DND-41 (cell line): ENCODE data around the gene TRIM41.
A peak's percentile ranks its signal among the peaks of the same experiment; 100 is the strongest.

ENCODE experiments used
- ATAC-seq: fragments of 200-7000 bp; cut with Tn5 transposase; 3 replicates; pipeline ENCODE4 v1.9.1; 2021; ENCODE audit warnings: low read depth; ENCODE audit not compliant: insufficient read depth
- DNase-seq: peaks from one replicate; pipeline ENCODE4 v3.0.0-alpha.2; 2020
- H2AFZ ChIP-seq: 2 replicates; pipeline ENCODE4 v1.6.0; 2012; ENCODE audit warnings: low read depth, low read length
- H3K27ac ChIP-seq: 2 replicates; pipeline ENCODE4 v1.5.1; 2012; ENCODE audit warnings: low read length, inconsistent platforms
- H3K27me3 ChIP-seq: fragments of 200-600 bp; sonication (generic); 2 replicates; pipeline ENCODE4 v1.6.0; 2012; ENCODE audit warnings: low read length, mild to moderate bottlenecking, inconsistent platforms; ENCODE audit not compliant: insufficient read depth, poor library complexity
- H3K36me3 ChIP-seq: 2 replicates; pipeline ENCODE4 v1.5.1; 2012; ENCODE audit warnings: low read length, inconsistent platforms; ENCODE audit not compliant: insufficient read depth
- H3K4me1 ChIP-seq: 2 replicates; pipeline ENCODE4 v1.5.1; 2012; ENCODE audit warnings: mild to moderate bottlenecking, low read length; ENCODE audit not compliant: insufficient read depth
- H3K4me2 ChIP-seq: 2 replicates; pipeline ENCODE4 v1.6.0; 2012; ENCODE audit warnings: mild to moderate bottlenecking, moderate library complexity, low read length, inconsistent platforms; ENCODE audit not compliant: insufficient read depth
- H3K4me3 ChIP-seq, 2 experiments: fragments of 200-600 bp in 1 of 2; shearing (Covaris generic) in 1 of 2; 2 replicates each; pipeline ENCODE4 v1.5.1; 2012 to 2016; ENCODE audit warnings: inconsistent platforms in 2 of 2, low read length in 2 of 2, mild to moderate bottlenecking in 2 of 2, low read depth in 1 of 2, moderate library complexity in 1 of 2
- H3K79me2 ChIP-seq: 2 replicates; pipeline ENCODE4 v1.6.0; 2012; ENCODE audit warnings: low read length, inconsistent platforms; ENCODE audit not compliant: insufficient read depth
- H3K9ac ChIP-seq: 2 replicates; pipeline ENCODE4 v1.6.0; 2012; ENCODE audit warnings: low read depth, mild to moderate bottlenecking, inconsistent platforms, low read length, moderate library complexity
- H3K9me3 ChIP-seq: 2 replicates; pipeline ENCODE4 v1.5.1; 2012; ENCODE audit warnings: low read length, moderate library complexity, mild to moderate bottlenecking, inconsistent platforms; ENCODE audit not compliant: insufficient read depth, severe bottlenecking
- H4K20me1 ChIP-seq: 2 replicates; pipeline ENCODE4 v1.6.0; 2012; ENCODE audit warnings: low read length; ENCODE audit not compliant: insufficient read depth
- EZH2 ChIP-seq: IDR thresholded peaks from 3 replicates; pipeline ENCODE4 v1.6.1; 2012; ENCODE audit warnings: borderline replicate concordance, low read depth, mild to moderate bottlenecking, moderate library complexity, low read length, inconsistent platforms; ENCODE audit not compliant: severe bottlenecking
- TF ChIP-seq, protein P1 (sequence below): IDR thresholded peaks from 2 replicates; pipeline ENCODE4 v1.5.1; 2012; ENCODE audit warnings: borderline replicate concordance, low read length, moderate library complexity, mild to moderate bottlenecking; ENCODE audit not compliant: poor library complexity, severe bottlenecking; ENCODE audit errors: extremely low read depth

The TRIM41 gene

DNA sequence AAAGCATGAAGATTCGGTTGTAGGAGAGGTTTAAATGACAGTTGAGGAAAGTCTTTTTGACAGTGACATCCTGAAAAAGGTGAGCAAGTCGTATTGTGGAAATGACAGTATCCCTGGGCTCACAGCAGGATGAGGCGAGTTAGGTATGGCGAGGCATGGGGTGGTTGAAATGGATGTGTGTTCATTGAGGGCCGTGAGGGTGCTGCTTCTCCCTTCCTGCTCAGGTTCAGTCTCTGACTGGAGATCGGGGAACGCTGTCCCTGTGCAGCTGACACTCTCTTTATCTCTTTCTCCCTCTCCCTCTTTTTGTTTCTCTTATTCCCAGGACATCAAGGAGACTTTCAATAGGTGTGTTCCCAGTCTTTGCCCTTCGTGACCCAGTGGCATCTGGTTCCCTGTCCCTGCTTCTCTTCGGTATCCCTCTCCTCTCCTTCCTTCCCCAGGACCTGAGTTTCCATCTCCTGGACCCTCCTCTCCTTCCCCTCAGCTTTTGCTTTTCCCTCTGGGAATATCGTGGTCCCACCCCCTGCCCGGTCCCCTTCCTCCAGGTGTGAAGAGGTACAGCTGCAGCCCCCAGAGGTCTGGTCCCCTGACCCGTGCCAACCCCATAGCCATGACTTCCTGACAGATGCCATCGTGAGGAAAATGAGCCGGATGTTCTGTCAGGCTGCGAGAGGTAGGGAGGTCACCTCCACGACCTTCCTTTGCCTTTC is 10.2 kb downstream of the TRIM41 start:
- H3K79me2 ChIP-seq, result peaks cover 14% of the 10 kb centered on the region; the same call in 1 of the 2 replicates
- H4K20me1 ChIP-seq, result peaks cover 21% of the 10 kb centered on the region
- TF ChIP-seq, protein P1, sequence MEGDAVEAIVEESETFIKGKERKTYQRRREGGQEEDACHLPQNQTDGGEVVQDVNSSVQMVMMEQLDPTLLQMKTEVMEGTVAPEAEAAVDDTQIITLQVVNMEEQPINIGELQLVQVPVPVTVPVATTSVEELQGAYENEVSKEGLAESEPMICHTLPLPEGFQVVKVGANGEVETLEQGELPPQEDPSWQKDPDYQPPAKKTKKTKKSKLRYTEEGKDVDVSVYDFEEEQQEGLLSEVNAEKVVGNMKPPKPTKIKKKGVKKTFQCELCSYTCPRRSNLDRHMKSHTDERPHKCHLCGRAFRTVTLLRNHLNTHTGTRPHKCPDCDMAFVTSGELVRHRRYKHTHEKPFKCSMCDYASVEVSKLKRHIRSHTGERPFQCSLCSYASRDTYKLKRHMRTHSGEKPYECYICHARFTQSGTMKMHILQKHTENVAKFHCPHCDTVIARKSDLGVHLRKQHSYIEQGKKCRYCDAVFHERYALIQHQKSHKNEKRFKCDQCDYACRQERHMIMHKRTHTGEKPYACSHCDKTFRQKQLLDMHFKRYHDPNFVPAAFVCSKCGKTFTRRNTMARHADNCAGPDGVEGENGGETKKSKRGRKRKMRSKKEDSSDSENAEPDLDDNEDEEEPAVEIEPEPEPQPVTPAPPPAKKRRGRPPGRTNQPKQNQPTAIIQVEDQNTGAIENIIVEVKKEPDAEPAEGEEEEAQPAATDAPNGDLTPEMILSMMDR, result no peak
- TF ChIP-seq EZH2, result no peak
- no peaks in the 10 kb centered on the region for H3K9me3 ChIP-seq
- H3K4me1 ChIP-seq, result no peaks in the 10 kb centered on the region
- DNase-seq (no peak), ATAC-seq (no peak)
- H2AFZ ChIP-seq, result no peak overlapping the region
- no peak overlapping the region for H3K27ac ChIP-seq
- no peak overlapping the region for H3K9ac ChIP-seq
- peaks cover 74% of the 10 kb centered on the region for H3K36me3 ChIP-seq
- H3K4me3 ChIP-seq, result no peak overlapping the region
- H3K4me2 ChIP-seq, result no peak overlapping the region
- no peaks in the 10 kb centered on the region for H3K27me3 ChIP-seq

DNA sequence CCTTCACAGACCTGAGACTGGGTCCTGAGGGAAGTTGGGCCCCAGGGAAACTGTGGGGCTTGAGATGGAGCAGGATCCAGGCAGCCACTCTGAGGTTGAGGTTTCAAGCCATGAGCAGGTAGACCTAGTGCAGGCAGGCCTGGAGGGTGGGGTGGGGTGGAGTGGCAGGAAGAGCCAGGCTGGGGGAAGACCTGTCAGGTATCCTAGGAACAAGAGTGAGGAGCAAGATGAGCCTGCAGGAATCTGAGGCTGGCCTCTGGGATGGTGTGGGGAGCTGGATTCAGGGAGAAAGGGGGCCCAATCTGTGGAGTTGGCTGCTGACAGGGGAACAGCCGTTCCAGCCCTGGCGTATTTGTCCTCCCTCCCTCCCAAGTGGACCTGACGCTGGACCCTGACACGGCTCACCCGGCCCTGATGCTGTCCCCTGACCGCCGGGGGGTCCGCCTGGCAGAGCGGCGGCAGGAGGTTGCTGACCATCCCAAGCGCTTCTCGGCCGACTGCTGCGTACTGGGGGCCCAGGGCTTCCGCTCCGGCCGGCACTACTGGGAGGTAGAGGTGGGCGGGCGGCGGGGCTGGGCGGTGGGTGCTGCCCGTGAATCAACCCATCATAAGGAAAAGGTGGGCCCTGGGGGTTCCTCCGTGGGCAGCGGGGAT is 10.8 kb downstream of the TRIM41 start:
- Histone ChIP-seq H3K4me1 (peaks cover 2% of the 10 kb centered on the region; the same call in 1 of the 2 replicates), H3K79me2 (peaks cover 20% of the 10 kb centered on the region), H3K4me2 (no peak overlapping the region), H3K9ac (no peak overlapping the region), H3K27ac (no peak overlapping the region), H3K9me3 (no peaks in the 10 kb centered on the region), H4K20me1 (peaks cover 28% of the 10 kb centered on the region), H2AFZ (no peak overlapping the region), H3K27me3 (no peaks in the 10 kb centered on the region), H3K36me3 (peaks cover 79% of the 10 kb centered on the region), H3K4me3 (no peak overlapping the region)
- no peak for TF ChIP-seq EZH2
- TF ChIP-seq, protein P1, result no peak
- peak; percentile 11 for ATAC-seq
- no peak for DNase-seq

DNA sequence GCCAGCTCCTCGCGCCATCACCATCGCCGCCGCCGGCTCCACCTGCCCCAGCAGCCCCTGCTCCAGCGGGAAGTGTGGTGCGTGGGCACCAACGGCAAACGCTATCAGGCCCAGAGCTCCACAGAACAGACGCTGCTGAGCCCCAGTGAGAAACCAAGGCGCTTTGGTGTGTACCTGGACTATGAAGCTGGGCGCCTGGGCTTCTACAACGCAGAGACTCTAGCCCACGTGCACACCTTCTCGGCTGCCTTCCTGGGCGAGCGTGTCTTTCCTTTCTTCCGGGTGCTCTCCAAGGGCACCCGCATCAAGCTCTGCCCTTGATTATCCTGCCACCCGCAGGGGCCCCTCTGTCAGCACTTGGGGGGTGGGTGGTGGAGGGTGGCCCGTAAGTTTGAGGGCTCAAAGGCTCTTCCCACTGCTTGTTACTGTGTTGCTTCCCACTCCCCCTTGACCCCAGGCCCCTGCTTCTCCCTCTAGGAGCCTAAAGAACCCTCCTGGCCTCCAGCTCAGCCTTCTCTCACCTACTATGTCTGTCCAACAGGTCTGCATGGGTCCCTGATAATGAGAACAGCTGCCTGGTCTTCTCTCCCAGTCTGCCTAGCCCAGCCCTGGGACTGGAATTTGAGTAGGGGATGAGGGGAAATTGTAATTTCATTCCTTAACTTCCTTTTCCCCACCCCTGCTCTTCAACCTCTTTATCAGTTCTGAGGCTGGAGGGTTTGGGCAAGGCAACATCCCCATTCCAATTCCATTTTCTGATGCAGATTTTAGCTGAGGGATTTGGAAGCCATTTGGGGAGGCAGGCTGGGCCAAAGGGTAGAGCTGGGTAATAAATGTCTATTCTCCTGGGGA is 11.6 kb downstream of the TRIM41 start:
- Histone ChIP-seq H2AFZ (no peak overlapping the region), H3K4me1 (peaks cover 9% of the 10 kb centered on the region; the same call in 1 of the 2 replicates), H3K36me3 (peaks cover 79% of the 10 kb centered on the region), H3K27ac (no peak overlapping the region), H4K20me1 (peaks cover 35% of the 10 kb centered on the region), H3K79me2 (peaks cover 20% of the 10 kb centered on the region), H3K9ac (no peak overlapping the region), H3K4me2 (no peak overlapping the region), H3K4me3 (no peak overlapping the region), H3K27me3 (no peaks in the 10 kb centered on the region), H3K9me3 (no peaks in the 10 kb centered on the region)
- DNase-seq, result peak; percentile 31
- ATAC-seq, result peak; percentile 38
- no peak for TF ChIP-seq EZH2
- TF ChIP-seq, protein P1, result no peak
